ES-I3 (cell line): Measurements from ENCODE around the gene NSUN6.
A peak's percentile ranks its signal among the peaks of the same experiment; 100 is the strongest.

Experiments used
- H3K36me3 ChIP-seq: 2 replicates; pipeline ENCODE4 v1.6.1; 2013; ENCODE audit warnings: mild to moderate bottlenecking, low read length, control low read depth, moderate library complexity; ENCODE audit not compliant: insufficient read depth
- H3K4me1 ChIP-seq: 2 replicates; pipeline ENCODE4 v1.6.1; 2013; ENCODE audit warnings: mild to moderate bottlenecking, control low read depth, low read length; ENCODE audit not compliant: insufficient read depth
- H3K9ac ChIP-seq: 2 replicates; pipeline ENCODE4 v1.6.1; 2013; ENCODE audit warnings: low read depth, mild to moderate bottlenecking, low read length, moderate library complexity
- H3K9me3 ChIP-seq: 2 replicates; pipeline ENCODE4 v1.6.1; 2013; ENCODE audit warnings: mild to moderate bottlenecking, low read length, moderate library complexity; ENCODE audit not compliant: control insufficient read depth, insufficient read depth

The NSUN6 gene, protein sequence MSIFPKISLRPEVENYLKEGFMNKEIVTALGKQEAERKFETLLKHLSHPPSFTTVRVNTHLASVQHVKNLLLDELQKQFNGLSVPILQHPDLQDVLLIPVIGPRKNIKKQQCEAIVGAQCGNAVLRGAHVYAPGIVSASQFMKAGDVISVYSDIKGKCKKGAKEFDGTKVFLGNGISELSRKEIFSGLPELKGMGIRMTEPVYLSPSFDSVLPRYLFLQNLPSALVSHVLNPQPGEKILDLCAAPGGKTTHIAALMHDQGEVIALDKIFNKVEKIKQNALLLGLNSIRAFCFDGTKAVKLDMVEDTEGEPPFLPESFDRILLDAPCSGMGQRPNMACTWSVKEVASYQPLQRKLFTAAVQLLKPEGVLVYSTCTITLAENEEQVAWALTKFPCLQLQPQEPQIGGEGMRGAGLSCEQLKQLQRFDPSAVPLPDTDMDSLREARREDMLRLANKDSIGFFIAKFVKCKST

GRCh38 chr10:18651324-18652007 lies at the start of gene NSUN6:
Gene NSUN6, minus strand, starts transcription at chr10:18651587. Its CDS starts 384 bp downstream, at chr10:18651203.
- H3K36me3 ChIP-seq, result peaks cover 2% of the 10 kb centered on the region; the same call in 1 of the 2 replicates
- H3K4me1 ChIP-seq, result no peaks in the 10 kb centered on the region
- H3K9ac ChIP-seq, result peak within 1 kb of the TSS; percentile 90
- H3K9me3 ChIP-seq, result no peaks in the 10 kb centered on the region

GRCh38 chr10:18699849-18700840 lies 48.8 kb upstream of the NSUN6 start:
- Histone ChIP-seq H3K9me3 (0 out of 2 replicates have a peak, but pooled peaks cover 8% of the 10 kb centered on the region), H3K36me3 (no peaks in the 10 kb centered on the region), H3K4me1 (no peaks in the 10 kb centered on the region), H3K9ac (no peak overlapping the region)

DNA sequence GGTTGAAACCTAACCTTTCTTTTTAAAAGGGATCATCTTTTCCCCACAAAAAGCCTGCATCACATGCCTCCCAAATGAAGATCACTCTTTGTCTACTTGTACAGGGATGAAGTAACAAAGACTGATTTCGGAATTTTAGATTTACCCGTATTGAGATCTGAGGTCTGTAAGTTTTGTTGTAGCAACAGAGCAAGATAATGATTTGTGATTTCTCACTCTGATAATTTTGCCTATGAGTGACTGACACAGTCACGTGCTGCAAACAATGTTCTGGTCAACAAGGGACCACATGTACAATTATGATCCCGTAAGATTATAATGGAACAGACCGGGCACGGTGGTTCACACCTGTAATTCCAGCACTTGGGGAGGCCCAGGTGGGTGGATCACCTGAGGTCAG lies 39.2 kb upstream of the NSUN6 start:
- no peak overlapping the region for H3K9ac ChIP-seq
- no peaks in the 10 kb centered on the region for H3K4me1 ChIP-seq
- no peaks in the 10 kb centered on the region for H3K9me3 ChIP-seq
- no peaks in the 10 kb centered on the region for H3K36me3 ChIP-seq

- Histone ChIP-seq H3K4me1 (no peaks in the 10 kb centered on the region), H3K36me3 (no peaks in the 10 kb centered on the region), H3K9ac (no peak overlapping the region), H3K9me3 (no peaks in the 10 kb centered on the region)
These were observed 38.1 kb upstream of the NSUN6 start for GRCh38 chr10:18689498-18689897.

- no peak overlapping the region for H3K9ac ChIP-seq
- H3K36me3 ChIP-seq, result no peaks in the 10 kb centered on the region
- H3K4me1 ChIP-seq, result no peaks in the 10 kb centered on the region
- no peaks in the 10 kb centered on the region for H3K9me3 ChIP-seq
These were observed 36.3 kb upstream of the NSUN6 start for GRCh38 chr10:18687706-18688105.

DNA sequence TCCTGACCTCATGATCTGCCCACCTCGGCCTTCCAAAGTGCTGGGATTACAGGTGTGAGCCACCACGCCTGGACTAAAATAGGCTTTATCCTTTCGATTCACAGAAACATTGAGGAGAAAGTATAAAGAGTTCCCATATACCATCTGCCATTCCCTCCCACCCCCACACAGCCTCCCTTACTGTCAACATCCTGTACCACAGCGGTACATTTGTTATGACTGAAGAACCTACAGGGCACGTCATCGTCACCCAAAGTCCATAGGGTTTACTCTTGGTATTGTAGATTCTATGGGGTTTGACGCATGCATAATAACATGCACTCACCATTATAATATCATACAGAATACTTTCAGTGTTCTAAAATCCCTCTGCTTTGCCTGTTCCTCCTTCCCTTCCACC lies 35.8 kb upstream of the NSUN6 start:
- Histone ChIP-seq H3K4me1 (no peaks in the 10 kb centered on the region), H3K9ac (no peak overlapping the region), H3K36me3 (no peaks in the 10 kb centered on the region), H3K9me3 (no peaks in the 10 kb centered on the region)

GRCh38 chr10:18685555-18685954 lies 34.2 kb upstream of the NSUN6 start:
- Histone ChIP-seq H3K36me3 (no peaks in the 10 kb centered on the region), H3K9me3 (no peaks in the 10 kb centered on the region), H3K9ac (no peak overlapping the region), H3K4me1 (no peaks in the 10 kb centered on the region)

DNA sequence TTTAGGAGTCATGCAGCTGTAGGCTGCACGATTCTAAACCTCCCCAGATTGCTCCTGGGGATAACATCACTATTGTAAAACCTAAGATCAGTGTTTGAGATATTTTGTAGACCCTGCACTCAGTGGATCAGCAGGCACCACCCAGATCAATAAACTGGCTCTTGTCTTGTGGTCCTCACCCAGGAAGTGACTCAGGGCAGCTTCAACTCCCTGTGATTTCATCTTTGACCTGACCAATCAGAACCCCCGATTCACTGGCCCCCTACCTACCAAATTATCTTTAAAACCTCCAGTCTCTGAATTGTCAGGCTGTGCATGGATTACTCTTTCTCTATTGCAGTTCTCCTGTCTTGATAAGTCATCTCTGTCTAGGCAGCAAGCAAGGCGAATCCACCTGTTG lies 33.6 kb upstream of the NSUN6 start:
- no peaks in the 10 kb centered on the region for H3K36me3 ChIP-seq
- H3K9ac ChIP-seq, result no peak overlapping the region
- H3K9me3 ChIP-seq, result no peaks in the 10 kb centered on the region
- H3K4me1 ChIP-seq, result no peaks in the 10 kb centered on the region

DNA sequence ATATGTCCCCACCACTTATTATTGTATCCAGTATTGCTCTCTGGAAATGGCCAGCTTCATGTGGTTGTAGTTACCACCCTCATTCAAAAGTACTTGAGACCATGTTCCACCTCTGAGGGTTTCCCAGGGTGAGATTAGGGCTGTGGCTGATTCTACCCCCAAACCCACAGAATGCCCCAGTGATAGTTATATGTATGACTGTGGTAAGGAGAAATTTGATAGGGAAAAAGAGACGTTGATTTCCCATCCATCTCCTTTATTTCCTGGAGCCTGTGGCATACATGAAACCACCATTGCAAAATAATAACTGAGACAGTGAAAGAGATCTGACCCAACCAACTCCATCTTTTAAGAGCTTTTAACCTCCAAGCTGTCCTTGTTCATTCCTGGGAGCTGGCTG lies 33.0 kb upstream of the NSUN6 start:
- Histone ChIP-seq H3K4me1 (no peaks in the 10 kb centered on the region), H3K9ac (no peak overlapping the region), H3K36me3 (no peaks in the 10 kb centered on the region), H3K9me3 (no peaks in the 10 kb centered on the region)

- Histone ChIP-seq H3K9ac (no peak overlapping the region), H3K9me3 (no peaks in the 10 kb centered on the region), H3K36me3 (no peaks in the 10 kb centered on the region), H3K4me1 (no peaks in the 10 kb centered on the region)
These were observed 32.0 kb upstream of the NSUN6 start for GRCh38 chr10:18683427-18683826.

DNA sequence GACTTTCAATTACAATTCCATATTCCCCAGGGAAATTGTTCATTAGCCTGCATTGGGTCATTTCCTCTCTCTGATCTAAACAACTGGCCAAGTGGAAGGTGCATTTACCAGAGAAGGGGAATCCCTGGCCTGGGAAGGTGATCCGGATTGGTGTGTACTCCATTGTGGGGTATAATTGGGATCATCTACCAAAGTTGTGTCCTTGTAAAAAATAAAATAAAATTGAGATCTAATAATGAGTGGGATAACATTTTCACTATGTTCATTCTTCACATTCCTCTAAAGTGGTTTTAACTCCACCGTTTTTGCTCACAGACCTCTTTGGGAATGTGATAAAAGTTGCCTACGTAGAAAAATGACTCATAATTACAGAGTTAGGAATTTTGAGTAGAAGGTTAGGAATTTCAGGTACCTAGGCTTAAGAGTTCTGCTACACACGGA lies 30.6 kb upstream of the NSUN6 start:
- H3K9me3 ChIP-seq, result no peaks in the 10 kb centered on the region
- no peaks in the 10 kb centered on the region; the same call in 1 of the 2 replicates for H3K36me3 ChIP-seq
- no peak overlapping the region for H3K9ac ChIP-seq
- H3K4me1 ChIP-seq, result no peaks in the 10 kb centered on the region

- Histone ChIP-seq H3K9me3 (no peaks in the 10 kb centered on the region), H3K36me3 (no peaks in the 10 kb centered on the region; the same call in 1 of the 2 replicates), H3K4me1 (no peaks in the 10 kb centered on the region), H3K9ac (no peak overlapping the region)
These were observed 30.0 kb upstream of the NSUN6 start for GRCh38 chr10:18681366-18681765.

DNA sequence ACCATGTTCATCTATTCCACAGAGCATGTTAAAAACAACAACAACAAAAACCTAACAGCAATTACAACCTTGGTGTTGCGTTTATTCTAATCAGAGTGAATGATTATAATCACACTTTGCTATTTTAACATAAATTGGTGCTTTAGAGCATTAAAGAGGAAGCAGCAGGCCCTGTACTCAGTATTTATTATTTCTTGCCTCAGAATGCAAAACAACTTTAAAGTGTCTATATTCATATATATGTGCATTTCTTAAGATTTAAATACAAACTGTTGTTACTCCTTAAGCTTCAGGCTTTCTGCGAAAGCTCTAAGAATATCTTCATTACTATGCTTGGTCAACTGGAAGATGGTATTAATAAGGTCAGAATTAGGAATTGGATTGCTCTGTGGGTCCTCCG lies 29.4 kb upstream of the NSUN6 start:
- no peaks in the 10 kb centered on the region; the same call in 1 of the 2 replicates for H3K36me3 ChIP-seq
- H3K9ac ChIP-seq, result no peak overlapping the region
- H3K4me1 ChIP-seq, result no peaks in the 10 kb centered on the region
- no peaks in the 10 kb centered on the region for H3K9me3 ChIP-seq
